Dedifferentiated amniotic fluid mesenchymal stem cell (primary cell): ENCODE data around the gene TMEM163.

ENCODE experiments used
- DNase-seq: peaks from one replicate; pipeline ENCODE4 v3.0.0-alpha.2; 2016; ENCODE audit errors: extremely low spot score

TMEM163 gene

GRCh38 chr2:134693359-134694330 is 25.2 kb downstream of the TMEM163 start:
- no peak for DNase-seq

DNA sequence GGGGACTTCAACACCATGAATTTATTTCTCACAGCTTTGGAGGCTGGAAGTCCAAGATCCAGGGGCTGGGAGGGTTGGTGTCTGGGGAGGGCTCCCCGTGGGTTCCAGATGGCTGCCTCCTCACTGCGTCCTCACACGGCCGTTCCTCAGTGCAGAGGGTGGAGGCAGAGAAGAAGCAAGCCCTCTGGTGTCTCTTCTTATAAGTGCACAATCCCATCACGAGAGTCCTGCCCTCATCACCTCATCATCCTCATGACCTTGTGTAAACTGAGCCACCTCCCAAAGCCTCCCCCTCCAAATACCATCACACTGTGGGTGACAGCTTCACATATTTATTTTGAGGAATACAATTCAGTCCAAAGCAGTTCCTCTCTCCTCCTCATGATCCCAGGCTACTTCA is 26.3 kb downstream of the TMEM163 start:
- no peak for DNase-seq

GRCh38 chr2:134690629-134691215 is 28.1 kb downstream of the TMEM163 start:
- no peak for DNase-seq

GRCh38 chr2:134689315-134689714 is 29.5 kb downstream of the TMEM163 start:
- DNase-seq = no peak

GRCh38 chr2:134685967-134686366 is 32.8 kb downstream of the TMEM163 start:
- no peak for DNase-seq

DNA sequence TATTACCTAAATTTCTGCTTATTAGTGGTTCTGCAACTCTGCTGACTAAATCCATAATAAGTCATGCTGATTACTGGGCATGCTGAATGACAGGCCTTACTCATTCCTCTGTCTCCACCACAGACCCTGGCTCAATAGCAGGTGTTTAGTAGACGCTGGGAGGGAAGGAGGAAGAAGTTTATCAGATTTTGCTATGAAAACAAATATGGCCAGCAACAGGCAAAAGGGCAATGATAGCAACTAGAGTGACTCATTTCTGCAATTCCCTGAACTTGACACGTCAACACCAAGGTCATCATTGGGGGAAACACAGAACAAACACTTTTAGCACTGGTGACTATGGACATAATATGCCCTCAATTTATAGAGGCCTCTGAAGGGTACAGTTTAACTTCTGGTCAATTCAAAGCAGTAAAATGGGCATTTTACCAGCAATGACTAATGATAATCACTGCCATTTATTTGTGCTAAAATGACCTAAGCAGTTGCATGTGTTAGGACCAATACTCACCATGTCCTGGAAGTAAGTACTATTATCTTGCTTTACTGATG is 35.2 kb downstream of the TMEM163 start:
- DNase-seq = no peak

- no peak for DNase-seq
Measured at GRCh38 chr2:134682726-134683125, 36.1 kb downstream of the TMEM163 start.

- DNase-seq = no peak
Measured at GRCh38 chr2:134681201-134681600, 37.6 kb downstream of the TMEM163 start.

DNA sequence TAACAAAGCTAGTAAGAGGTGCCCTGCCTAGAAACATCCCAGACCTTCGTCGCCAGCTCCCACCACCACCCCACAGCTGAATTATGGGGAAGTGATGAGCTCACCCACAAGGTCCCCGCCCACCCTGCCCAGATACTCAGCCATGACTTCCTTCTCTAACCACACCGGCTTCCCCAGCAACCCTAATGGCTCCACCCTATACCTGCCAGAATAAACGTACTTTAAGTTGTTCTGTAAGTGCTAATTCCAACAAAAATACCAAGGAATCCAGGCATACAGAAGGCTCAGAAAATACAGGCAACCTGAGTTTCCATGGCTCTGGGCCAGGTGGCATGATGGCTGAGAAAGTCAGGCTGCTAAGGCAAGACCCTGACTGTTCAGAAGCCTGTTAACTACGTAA is 39.1 kb downstream of the TMEM163 start:
- no peak for DNase-seq

GRCh38 chr2:134679294-134679693 is 39.5 kb downstream of the TMEM163 start:
- no peak for DNase-seq

DNA sequence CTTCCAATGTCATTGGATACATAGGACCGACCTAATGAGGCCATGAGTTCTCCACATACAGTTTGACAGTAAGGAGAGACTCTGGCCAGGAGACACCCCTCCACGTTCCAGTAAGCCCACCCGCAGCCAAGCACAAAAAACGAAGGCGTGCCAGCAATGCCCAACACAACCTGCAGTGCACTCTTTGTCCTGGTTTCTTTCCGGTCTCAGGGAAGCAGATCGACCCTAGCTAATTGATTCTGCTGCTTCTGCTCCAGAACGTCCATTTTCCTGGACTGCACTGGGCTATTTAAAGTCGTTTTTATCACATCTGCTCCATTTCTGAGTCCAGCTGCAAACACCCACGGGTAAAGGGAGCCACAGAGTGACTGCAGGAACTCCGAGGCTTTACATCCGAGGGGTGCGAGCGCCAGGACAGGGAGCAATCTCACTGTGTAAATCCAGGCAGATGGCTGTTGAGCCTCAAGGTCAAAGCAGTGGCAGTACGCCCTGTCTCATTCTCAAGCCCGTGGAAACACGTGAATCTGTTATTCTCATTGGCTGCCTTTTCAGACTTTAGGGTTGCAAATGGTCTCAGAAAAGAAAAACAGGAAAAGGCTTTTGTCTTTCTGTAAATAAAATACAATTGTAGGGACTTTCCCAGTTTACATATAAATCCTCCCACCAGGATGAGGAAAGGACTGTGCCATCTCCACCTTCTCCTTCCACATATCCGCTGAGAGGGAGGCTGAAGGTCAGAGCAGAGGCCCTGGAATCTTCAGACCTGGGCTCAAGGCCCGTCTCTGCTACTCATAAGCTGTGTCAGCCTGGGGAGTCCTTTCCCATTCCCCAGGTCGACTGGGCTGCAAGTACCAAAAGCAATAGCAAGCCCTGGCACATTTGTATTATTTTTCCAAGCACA is 40.7 kb downstream of the TMEM163 start:
- no peak for DNase-seq

DNA sequence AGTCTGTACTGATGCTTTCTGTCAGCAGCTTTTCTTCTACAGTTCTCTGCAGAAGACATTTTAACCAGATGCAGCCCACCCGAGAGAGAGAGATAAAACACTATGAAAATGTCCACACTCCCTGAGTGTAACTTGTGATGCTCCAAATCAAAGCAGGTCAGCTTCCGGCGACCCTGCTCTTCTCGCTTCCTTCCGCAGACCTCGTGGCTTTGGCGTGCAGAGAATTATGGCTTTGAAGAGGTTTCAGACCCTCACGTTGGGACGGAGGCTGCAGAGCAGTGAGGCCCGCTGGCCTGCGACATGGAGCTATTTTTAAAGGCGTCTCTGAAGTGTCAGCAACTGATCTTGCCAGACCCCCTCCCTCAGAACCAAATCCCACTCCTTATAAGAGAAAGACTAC is 41.8 kb downstream of the TMEM163 start:
- no peak for DNase-seq

GRCh38 chr2:134675314-134675713 is 43.5 kb downstream of the TMEM163 start:
- no peak for DNase-seq

DNA sequence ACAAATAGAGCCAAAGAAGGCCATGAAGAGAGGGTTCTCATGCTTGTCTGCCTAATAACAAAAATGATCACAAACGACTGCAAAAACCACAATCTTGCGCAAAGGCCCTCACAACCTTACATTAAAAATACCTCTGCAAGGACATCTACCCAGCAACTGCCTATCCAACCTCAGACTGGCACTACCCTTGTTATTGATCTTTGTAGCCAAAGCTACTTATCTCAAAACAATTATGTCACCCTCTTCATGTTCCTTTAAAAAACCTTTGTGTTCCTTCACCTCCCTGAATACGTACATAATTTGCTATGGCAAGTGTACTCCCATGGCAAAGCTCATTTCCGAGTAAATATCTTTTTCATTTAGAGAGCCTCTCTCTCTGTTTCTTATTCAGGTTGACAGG is 44.1 kb downstream of the TMEM163 start:
- DNase-seq = no peak

- DNase-seq = no peak
Measured at GRCh38 chr2:134671513-134671912, 47.3 kb downstream of the TMEM163 start.

DNA sequence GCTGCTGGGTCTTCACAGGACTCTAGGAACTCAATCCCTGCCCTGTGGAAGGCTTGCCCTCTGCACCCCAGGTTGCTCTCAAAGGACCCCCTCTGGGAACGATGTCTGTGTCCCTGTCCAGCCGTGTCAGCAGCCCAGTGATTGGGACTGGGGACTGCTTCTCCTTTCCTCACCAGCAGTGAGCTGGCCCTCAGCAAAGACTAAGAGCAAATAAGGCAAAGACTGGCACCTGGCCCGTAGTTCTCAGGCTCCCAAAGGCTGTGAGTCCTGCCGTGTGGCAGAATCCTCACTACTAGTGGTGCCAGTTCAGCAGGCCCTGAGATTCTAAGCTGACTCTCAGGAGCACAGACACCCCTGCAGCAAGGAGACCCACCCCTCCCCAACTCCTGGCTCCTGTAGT is 47.8 kb downstream of the TMEM163 start:
- no peak for DNase-seq

DNA sequence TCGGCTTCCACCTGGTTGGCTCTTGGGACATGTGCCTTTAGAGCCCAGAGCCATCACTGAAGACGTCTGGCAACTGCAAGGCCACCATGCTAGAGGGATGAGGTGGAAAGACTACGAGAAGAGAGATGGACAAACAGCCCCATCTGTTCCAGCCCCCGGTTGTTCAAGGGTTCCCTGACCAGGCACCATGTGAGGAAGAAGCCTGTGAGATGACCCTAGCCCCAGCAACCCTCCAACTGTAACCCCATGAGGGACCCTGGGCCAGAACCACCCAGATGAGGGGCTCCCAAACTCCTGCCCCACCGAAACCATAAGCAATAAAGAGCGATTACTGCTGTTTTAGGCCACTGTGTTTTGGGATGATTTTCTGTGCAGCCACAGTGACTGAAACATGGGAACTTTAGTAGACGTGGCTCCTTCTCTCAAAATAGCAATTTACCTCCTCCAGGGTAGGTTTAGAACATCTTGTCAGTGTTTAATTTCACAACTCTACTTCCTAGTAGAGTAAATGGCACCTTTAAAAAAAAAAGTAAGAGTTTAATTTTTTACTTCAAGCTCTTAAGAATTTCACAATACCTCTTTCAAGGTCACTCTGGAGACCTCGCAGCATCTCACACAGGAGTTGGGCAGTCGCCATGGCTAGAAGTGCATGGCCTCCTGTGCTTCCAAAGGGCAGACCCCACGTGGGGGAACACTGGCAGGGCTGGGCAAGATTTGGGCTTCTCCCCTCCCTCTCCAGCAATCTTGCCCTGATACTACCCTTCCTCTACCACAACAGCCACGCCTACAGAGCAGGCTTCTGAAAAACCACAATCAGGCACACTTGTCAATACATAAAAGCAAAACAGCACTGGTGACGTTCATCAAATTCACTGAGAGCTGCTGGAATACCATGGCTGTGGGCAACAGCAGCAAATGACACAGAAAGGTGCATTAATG is 48.8 kb downstream of the TMEM163 start:
- no peak for DNase-seq

DNA sequence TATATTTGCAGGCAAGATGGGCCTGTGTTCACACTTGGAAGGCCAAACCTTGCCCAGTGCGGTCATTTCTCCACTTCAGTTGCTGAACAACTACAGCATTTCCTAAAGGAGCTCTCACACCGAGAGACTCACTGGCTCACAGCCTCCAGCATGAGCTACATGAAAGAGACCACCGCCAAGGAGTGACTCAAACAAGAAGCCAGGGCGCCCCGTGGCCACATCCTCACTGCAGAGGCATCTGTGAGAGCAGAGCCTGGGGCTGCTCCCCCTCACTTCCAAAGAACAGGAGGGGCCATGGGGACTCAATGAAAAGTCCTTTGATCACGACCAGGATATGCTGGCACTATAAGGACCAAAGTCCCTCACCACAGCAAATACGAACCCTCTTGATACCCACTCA is 50.0 kb downstream of the TMEM163 start:
- DNase-seq = no peak

GRCh38 chr2:134667541-134667940 is 51.3 kb downstream of the TMEM163 start:
- DNase-seq = no peak

- DNase-seq = no peak
Measured at GRCh38 chr2:134667081-134667480, 51.7 kb downstream of the TMEM163 start.
